ENCODE measurements around the gene IFNB1.

GRCh38 chr9:21121079-21121478 lies 43.3 kb upstream of the IFNB1 start:
- TF ChIP-seq POLR2AphosphoS5 (IDR thresholded peaks at IDR 0.05) (no peak), CTCF (IDR thresholded peaks at IDR 0.05) (no peak), POLR2A (IDR thresholded peaks at IDR 0.05) (no peak)

Data from sigmoid colon (tissue), 4 donors.